Epithelial cell of prostate (primary cell): ENCODE measurements around the gene ENTPD1.
"Not testable (repeated sequence)": the region's sequence is repeated elsewhere in the genome, so short reads cannot be mapped to it uniquely, and the experiment has no call there.

Experiments used
- DNase-seq: peaks from one replicate; pipeline ENCODE4 v3.0.0-alpha.2; 2011; ENCODE audit warnings: low read depth, low spot score
- H3K27ac ChIP-seq: fragments of 450-650 bp; 2 replicates; pipeline ENCODE4 v1.5.1; 2017; ENCODE audit warnings: mild to moderate bottlenecking

Gene ENTPD1

DNA sequence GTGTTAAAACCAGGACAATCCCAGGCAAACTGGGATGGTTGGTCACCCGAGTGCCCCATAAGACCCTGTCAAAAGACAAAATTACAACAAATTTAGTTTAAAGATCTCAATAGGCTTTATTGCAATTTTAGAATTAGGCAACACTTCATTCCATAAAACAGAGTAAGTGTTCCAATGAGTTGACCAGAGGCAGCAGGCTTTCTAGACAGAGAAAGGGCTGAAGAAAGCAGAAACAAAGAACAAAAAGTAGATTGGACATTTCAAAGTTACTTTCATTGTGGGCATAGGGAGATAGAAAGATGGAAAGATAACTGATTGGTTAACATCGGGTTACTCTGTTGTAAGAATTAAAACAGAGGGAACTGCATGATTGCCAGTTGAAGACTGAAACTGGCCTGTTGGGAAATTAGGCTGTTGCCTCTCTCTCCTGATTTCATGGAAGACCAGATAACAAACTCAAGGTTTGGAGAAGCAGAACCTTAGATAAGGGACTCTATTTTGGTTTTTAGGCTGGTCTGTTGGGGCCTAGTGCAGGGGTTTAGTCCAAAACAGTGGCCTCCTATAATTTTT is 36.3 kb downstream of the ENTPD1 start:
- DNase-seq: no peak
- H3K27ac ChIP-seq: no peak overlapping the region

DNA sequence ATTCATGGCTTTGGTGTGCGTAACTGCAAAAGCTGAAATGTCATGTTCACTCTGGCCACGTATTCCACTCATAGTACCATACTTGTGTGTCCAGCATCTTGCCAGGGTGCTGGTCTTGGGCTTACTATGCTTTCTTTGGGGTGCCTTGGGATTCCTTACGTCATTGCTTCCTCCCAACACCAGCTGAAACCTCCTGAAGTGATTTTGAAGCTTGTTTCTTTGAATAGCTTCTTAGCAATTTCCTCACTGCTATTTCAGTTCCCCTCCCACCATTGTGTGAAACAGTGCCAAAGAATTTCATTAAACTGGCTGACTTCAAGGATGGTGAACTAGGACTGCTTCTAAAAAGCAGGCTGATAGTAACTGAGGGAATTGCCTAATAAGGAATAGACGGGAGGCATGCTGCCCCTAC is 36.9 kb downstream of the ENTPD1 start:
- H3K27ac ChIP-seq: no peak overlapping the region
- DNase-seq: no peak

DNA sequence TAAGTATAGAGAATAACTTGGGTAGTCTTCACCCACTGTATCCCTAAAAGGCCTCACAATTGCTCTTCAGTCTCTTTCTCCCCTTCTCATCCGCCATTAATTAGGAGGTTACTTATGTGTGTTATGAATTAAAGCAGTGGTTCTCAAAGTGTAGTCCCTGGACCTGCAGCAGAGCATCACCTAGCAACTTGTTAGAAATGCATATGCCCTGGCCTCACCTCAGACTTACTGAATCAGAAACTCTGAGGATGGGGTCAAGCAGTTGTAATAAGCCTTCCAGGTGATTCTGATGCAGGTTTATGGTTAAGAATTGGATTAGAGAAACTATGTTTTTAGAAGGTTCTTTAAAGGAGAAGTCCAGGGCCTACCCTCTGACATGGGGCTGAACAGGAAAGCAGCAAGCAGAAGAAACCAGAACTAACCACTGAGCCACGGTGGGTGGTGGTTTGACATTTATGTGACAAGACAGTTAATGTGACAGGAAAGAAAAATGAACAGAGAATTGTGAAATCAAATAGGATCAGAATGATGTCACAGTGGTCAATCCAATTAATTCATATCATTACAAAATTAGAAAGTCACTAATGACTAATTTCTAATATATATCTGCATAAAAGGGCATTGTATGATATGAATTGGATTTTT is 37.6 kb downstream of the ENTPD1 start:
- DNase-seq: no peak
- H3K27ac ChIP-seq: no peak overlapping the region

DNA sequence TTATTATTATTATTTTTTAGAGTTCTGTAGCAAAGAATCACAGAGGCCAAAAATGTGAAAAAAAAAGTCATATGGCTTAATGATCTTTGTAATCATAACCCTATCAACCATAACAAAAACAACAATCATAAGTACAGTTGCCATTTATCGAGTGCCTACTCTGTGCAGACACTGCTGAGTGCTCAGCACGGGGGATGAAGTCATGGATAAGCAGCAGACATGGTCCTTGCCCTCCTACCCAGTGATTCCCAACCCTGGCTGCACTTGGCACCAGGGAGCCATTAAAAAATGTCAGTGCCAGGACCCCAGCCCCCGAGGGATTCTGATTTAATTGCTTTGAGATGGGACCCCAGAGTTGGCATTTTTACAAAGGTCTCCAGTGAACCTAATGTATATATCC is 38.2 kb downstream of the ENTPD1 start:
- H3K27ac ChIP-seq: no peak overlapping the region
- no peak for DNase-seq

DNA sequence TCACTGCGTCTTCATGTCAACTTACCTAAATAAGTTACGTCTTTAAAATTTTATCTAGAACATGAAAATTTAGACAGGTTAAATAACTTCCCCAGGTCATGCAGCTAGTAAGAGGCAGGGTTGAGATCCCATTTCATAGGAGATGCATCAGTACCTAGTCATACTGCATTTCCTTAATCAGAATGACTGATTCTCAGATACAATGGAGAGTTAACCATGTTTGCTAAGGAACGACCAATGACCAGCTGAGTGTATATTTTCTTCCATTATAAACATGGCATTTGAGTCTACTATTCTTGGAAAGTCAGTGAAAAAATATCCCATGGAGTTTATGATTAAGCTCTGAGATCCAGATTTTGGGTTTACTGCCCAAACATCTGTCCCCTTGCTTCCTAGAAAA is 39.6 kb downstream of the ENTPD1 start:
- no peak for DNase-seq
- H3K27ac ChIP-seq: no peak overlapping the region

DNA sequence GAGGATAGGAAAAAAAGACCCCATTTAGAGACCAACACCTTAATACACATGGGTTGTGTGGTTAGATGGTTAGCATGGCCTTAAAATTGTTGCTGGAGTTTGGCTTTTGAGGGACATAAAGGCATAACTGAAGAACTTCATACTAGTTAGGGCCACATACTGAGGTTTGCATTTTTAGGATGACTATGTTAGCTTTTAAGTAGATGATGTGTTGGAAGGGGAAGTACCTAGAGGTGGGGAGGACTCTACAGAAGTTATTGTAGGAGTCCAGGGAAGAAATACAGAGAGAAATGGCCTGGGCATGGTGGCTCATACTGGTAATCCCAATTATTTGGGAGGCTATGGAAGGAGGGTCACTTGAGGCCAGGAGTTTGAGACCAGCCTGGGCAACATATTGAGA is 40.5 kb downstream of the ENTPD1 start:
- H3K27ac ChIP-seq: no peak overlapping the region
- no peak for DNase-seq

DNA sequence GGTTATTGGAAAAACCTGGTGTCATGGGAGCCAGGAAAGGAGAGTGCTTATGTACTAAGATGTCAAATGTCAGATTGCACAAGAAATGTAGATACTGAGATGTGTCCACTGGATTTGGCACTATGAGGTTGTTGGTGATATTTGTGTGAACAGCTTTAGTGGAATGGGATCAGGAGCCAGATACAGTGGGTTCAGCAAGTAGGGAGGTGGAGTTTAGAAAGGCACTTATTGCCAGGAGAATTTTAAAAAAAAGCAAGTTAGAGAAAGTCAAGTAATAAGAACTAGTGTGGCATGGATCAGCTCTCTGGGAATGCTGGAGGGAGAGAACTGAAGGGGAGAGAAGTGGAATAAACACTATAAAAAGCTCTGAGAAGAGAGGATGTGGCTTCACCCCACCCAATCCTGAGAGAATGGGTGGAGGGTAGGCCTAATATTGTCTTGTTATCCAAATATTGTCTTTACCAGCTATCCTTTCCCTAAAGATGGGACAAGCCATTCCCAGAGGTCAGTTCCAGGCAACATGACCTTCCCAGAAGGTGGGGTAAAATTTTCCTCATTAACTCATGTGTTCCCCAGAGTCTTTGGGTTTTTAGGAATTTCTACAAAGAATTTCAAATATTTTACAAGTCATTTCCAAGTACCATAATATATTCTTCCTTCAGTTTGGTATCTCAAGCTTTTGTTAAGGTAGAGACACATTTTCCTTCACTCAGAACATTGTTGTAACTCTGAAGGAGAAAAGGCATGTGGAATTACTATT is 42.3 kb downstream of the ENTPD1 start:
- no peak overlapping the region for H3K27ac ChIP-seq
- DNase-seq: no peak

DNA sequence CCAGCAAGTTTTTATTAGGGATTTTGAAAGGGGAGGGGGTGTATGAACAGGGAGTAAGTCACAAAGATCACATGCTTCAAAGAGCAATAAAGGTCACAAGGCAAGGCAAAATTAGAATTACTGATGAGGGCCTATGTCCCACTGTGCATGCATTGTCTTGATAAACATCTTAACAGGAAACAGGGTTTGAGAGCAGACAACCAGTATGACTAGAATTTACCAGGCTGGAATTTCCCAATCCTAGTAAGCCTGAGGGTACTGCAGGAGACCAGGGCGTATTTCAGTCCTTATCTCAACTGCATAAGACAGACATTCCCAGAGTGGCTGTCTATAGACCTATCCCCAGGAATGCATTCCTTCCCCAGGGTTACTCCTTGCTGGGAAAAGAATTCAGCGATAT is 44.3 kb downstream of the ENTPD1 start:
- not testable (repeated sequence) for H3K27ac ChIP-seq, DNase-seq

DNA sequence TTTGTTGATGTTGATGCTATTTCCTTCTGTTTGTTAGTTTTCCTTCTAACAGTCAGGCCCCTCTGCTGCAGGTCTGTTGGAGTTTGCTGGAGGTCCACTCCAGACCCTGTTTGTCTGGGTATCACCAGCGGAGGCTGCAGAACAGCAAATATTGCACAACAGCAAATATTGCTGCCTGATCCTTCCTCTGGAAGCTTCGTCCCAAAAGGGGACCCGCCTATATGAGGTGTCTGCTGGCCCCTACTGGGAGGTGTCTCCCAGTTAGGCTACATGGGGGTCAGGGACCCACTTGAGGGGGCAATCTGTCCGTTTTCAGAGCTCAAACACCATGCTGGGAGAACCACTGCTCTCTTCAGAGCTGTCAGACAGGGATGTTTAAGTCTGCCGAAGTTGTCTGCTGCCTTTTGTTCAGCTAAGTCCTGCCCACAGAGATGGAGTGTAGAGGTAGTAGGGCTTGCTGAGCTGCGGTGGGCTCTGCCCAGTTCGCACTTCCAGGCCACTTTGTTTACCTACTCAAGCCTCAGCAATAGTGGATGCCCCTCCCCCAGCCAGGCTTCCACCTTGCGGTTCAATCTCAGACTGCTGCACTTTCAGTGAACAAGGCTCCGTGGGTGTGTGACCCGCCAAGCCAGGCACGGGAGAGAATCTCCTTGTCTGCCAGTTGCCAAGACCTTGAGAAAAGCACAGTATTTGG is 50.9 kb downstream of the ENTPD1 start:
- not testable (repeated sequence) for DNase-seq

DNA sequence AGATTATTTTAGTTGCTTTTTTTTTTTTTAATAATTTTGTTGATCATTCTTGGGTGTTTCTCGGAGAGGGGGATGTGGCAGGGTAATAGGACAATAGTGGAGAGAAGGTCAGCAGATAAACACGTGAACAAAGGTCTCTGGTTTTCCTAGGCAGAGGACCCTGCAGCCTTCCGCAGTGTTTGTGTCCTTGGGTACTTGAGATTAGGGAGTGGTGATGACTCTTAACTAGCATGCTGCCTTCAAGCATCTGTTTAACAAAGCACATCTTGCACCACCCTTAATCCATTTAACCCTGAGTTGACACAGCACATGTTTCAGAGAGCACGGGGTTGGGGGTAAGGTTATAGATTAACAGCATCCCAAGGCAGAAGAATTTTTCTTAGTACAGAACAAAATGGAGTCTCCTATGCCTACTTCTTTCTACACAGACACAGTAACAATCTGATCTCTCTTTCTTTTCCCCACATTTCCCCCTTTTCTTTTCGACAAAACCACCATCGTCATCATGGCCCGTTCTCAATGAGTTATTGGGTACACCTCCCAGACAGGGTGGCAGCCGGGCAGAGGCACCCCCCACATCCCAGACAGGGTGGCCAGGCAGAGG is 52.8 kb downstream of the ENTPD1 start:
- not testable (repeated sequence) for DNase-seq, H3K27ac ChIP-seq

More for the DNA sequence above, 50.9 kb downstream of the ENTPD1 start:
- not testable (repeated sequence) for H3K27ac ChIP-seq

DNA sequence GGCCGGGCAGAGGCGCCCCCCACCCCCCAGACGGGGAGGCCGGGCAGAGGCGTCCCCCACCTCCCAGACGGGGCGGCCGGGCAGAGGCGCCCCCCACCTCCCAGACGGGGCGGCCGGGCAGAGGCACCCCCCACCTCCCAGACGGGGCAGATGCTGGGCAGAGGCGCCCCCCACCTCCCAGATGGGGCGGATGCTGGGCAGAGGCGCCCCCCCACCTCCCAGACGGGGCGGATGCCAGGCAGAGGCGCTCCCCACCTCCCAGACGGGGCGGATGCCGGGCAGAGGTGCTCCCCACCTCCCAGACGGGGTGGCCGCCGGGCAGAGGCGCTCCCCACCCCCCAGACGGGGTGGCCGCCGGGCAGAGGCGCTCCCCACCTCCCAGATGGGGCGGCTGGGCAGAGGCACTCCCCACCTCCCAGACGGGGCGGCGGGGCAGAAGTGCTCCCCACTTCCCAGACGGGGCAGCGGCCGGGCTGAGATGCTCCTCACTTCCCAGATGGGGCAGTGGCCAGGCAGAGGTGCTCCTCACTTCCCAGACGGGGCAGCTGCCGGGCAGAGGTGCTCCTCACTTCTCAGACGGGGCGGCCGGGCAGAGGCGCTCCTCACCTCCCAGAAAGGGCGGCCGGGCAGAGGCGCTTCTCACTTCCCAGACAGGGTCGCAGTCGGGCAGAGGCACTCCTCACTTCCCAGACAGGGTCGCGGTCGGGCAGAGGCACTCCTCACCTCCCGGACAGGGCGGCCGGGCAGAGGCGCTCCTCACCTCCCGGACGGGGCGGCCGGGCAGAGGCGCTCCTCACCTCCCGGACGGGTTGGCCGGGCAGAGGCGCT is 53.6 kb downstream of the ENTPD1 start:
- no peak overlapping the region for H3K27ac ChIP-seq
- DNase-seq: no peak

DNA sequence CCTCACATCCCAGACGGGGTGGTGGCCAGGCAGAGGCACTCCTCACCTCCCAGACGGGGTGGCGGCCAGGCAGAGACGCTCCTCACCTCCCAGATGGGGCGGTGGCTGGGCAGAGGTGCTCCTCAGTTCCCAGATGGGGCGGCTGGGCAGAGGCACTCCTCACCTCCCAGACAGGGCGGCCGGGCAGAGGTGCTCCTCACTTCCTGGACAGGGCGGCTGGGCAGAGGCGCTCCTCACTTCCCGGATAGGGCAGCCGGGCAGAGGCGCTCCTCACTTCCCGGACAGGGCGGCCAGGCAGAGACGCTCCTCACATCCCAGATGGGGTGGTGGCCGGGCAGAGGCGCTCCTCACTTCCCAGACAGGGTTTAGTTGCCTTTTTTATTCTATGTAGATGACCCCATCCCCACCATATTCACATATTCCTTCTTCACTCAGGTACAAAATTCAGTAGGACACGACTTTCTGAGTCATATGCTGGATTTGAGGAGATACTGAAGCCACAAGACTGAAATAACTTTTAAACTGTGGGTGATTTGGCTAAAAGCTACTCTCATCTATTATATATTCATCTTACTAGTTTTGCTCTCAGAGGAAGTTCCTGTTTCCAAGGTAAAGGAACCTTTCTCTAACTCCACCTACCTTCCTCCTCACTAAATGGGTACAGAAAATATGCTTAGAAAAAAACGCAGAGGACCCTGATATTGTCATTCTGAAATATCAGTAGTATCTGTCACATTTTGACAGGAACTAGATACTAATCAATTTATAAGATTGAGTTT is 54.4 kb downstream of the ENTPD1 start:
- no peak overlapping the region for H3K27ac ChIP-seq
- no peak for DNase-seq

DNA sequence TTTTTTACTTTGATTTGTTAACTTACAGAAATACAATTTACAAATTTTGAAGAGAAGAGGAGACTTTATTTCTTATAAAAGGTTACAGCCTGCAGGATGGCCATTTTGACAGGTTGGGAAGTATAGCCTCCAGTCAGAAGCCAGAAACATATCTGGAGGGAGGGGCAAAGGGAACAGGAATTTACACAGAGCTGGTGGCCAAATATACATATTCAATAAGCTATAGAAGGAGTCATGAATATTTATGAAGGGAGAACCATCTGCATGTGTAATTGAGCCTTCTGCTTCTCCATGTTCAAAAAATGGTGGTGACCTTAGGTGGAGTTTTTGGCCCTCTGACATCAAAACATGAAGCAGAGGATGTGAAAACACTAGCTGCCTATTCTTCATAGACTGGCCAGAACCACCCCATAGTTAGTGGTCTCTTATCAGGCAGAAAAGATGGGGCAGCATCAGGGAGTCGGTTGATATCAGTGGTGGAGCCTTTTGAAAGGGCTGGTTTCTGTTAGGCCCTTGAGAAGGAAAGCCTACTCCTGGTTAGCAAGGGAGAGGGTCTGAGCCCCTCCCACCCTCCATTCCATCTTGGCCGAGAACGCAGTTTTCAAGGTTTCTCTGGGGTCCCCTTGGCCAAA is 57.2 kb downstream of the ENTPD1 start:
- H3K27ac ChIP-seq: no peak overlapping the region
- no peak for DNase-seq

DNA sequence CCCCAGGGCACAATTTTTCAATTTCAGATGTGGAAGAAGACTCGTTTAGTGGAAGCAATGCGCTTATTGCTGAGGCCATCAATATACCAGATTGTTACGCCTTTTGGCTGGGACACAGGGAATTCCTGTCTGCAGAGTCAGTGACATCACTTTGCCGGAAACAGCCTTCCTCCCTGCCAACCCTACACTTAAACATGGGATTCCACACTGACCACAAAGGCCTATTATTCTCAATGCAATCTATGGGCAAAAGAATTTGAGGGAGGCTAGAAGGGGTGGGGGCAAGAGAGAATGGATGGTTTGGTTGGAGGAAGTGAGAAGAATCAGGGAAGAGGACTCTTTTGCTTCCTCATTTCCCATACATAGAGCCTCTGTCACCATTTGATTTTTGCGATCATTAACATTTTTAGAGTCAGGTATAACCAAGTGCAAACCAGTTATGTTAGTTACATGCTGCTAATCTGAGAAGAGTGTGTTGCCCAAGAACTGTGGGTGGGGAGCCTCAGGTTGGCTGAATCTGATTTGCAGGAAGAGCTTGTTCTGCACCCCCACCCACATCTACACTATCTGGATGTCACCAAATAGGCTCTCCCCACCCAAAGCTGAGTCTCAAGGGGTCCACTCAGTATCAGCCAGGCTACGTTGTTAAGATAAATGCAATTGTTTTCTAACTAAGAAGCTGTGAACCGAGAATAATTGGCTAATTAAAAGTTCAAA is 58.2 kb downstream of the ENTPD1 start:
- peak overlapping the region; percentile 28 for H3K27ac ChIP-seq
- peak; percentile 29 for DNase-seq

DNA sequence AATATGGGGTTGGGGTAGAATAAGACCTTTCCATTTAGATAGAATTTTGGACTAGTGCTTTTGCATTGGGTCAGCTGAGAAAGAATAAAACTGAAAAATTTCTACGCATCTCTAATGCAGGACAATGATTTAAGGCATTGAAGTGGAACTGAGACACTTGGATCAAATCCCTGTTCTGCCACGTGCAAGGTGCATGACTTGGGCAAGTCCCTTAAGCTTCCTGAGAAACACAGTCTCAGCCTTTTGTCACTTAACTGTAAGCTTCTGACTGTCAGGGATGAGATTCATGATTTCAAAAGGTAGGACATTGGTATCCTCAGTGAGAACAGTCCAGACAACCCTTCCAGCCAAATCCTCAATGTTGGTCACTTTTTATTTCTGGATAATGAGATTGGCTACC is 59.2 kb downstream of the ENTPD1 start:
- H3K27ac ChIP-seq: no peak overlapping the region
- no peak for DNase-seq

DNA sequence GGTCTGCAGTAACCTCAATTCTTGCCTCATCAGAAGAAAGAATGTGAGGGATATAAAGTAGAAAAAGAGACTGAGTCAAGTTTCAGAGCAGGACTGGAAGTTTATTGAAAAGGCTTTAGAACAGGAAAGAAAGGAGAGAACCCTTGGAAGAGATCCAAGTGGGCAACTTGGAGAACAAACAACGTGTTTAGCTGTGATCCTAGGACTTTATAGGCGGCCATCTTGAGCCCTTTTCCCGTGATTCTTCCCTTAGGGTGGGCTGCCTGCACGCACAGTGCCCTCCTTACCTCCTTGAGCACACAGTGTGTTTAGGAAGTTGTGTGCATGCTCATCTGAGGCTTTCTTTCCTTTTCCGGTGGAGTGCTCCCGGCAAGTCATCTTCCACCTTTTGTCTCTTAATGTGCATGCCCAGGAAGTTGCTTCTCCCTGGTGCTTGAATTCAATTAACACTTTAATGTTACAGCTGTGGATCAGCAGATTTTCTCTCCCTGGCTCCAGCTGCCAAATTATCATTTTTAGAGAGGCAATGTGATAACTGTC is 59.8 kb downstream of the ENTPD1 start:
- no peak for DNase-seq
- no peak overlapping the region for H3K27ac ChIP-seq

DNA sequence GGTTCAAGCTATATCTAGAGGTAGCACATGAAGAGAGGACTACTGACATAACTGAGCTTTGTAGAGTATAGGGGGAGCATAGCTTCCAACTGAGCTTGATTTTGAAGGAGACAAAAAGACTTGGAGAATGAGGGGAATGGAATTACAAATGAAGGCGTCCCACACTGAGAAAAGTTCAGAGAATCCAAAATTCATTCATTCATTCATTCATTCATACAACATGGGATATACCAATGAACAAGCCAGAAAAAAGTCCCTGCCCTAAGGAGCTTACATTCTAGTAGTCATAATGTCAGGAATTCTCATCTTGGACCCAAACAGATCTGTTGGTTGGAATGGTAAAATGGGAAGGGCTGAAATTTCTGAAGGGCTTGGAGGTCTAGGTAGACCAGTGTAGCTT is 62.0 kb downstream of the ENTPD1 start:
- DNase-seq: no peak
- no peak overlapping the region for H3K27ac ChIP-seq

DNA sequence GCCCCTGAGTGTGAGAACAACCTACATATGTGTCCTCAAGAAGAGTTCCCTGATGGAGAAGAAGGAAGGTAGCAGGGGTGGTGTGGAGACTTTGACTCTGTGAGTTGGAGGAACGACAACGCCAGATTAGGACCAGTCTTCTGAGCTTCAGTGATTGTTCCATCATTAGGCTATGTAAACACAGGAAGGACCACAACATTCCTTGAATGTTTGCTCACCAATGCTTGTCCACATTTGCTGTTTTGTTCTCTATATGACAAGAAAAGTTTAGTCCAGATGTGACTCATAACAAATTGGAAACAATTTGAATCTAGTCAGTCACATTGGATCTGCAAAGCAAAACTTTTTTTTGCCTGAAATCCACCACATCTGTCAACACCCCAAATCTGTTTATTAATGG is 62.7 kb downstream of the ENTPD1 start:
- H3K27ac ChIP-seq: no peak overlapping the region
- peak; percentile 40 for DNase-seq
